ENCODE results near the gene SUSD3.

DNA sequence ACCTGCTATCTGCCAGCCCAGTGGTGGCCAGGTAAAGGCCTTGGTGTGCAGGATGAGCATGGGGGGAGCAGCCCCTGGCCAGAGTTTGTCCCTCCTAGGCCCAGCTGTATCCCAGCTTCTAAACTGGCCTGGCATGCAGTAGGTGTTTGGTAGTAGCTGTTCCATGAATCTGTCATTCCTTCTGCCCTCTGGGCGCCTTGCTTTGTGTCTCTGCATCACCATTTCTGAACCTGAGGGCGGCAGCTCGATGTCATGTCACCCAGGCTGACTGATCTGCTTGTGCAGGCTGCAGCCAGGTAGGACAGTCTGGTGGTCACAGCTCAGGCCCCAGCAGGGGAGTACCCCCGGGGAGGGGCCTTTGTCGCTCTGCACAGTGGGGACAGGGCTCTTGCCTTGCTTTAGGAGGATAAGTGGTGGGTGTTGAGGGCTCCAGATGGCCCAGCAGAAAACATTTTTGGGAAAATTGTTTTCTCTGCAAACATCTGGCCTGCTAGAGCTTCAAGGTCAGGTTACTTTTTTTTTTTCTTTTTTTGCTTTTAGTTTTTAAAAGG lies 4.6 kb upstream of the SUSD3 start:
- TF ChIP-seq CTCF (IDR thresholded peaks at IDR 0.05), result no peak
- no peak for TF ChIP-seq POLR2AphosphoS5 (IDR thresholded peaks at IDR 0.05; ENCODE audit: low read depth, low read length)
- no peak for TF ChIP-seq TCF7L2 (IDR thresholded peaks at IDR 0.05; ENCODE audit: low read depth, low read length)
- no peak for TF ChIP-seq SIN3A (IDR thresholded peaks at IDR 0.05; ENCODE audit: borderline replicate concordance, insufficient read depth, low read depth, low read length)
